Measurements from ENCODE around the gene CAT.

DNA sequence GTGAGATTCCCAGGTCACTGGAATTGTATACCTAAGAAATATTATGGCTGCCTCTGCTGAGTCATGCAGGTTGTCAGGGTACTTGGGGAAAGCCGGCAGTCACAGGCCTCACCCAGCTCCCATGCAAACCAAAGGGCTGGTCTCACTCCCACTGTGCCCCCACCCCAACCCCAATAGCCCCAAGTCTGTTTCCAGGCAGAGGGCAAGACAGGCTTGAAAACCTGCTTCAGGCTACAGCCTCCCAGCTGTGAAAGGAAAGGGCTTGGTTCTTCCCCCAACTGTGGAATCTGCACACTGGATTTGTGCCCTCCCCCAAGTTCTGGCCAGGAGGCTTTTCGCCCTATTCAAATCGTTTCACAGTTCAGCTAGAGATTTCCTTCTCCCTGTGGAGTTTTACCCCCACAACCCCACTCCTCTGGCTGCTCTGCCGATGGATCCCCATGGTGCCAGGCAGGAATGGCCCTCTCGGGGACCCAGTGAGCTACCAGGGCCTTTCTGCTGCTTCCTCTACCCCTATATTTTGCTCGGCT lies 43.9 kb upstream of the CAT start:
- TF ChIP-seq, protein P1, sequence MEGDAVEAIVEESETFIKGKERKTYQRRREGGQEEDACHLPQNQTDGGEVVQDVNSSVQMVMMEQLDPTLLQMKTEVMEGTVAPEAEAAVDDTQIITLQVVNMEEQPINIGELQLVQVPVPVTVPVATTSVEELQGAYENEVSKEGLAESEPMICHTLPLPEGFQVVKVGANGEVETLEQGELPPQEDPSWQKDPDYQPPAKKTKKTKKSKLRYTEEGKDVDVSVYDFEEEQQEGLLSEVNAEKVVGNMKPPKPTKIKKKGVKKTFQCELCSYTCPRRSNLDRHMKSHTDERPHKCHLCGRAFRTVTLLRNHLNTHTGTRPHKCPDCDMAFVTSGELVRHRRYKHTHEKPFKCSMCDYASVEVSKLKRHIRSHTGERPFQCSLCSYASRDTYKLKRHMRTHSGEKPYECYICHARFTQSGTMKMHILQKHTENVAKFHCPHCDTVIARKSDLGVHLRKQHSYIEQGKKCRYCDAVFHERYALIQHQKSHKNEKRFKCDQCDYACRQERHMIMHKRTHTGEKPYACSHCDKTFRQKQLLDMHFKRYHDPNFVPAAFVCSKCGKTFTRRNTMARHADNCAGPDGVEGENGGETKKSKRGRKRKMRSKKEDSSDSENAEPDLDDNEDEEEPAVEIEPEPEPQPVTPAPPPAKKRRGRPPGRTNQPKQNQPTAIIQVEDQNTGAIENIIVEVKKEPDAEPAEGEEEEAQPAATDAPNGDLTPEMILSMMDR (IDR thresholded peaks at IDR 0.05): no peak
- TF ChIP-seq POLR2A (IDR thresholded peaks at IDR 0.05): no peak
- no peak for TF ChIP-seq EP300 (IDR thresholded peaks at IDR 0.05)
